GM12878 (cell line): ENCODE data around the gene CAPN10.

ENCODE experiments used
- CHD1 ChIP-seq: IDR thresholded peaks from 2 replicates; pipeline ENCODE4 v1.6.1; 2012; ENCODE audit warnings: low read depth, low read length, improper control_type of control experiment
- DPF2 ChIP-seq: fragments of 450-650 bp; IDR thresholded peaks from 2 replicates; pipeline ENCODE4 v1.6.1; 2017; ENCODE audit warnings: mild to moderate bottlenecking
- MTA2 ChIP-seq: fragments of 450-650 bp; IDR thresholded peaks from 2 replicates; pipeline ENCODE4 v1.6.1; 2016; ENCODE audit warnings: low read depth, mild to moderate bottlenecking, moderate library complexity
- POLR2AphosphoS5 ChIP-seq: IDR thresholded peaks from 2 replicates; pipeline ENCODE4 v1.6.1; 2011; ENCODE audit warnings: mild to moderate bottlenecking, low read length, inconsistent platforms
- RCOR1 ChIP-seq: conservative IDR thresholded peaks from 2 replicates; pipeline ENCODE4 v1.6.1; 2012; ENCODE audit warnings: low read depth, low read length, improper control_type of control experiment
- RELA ChIP-seq: fragments of 450-650 bp; IDR thresholded peaks from 2 replicates; pipeline ENCODE4 v1.8.0; 2014; ENCODE audit warnings: borderline replicate concordance; ENCODE audit not compliant: partially characterized antibody
- REST ChIP-seq: IDR thresholded peaks from 2 replicates; pipeline ENCODE4 v1.6.1; 2012; ENCODE audit warnings: mild to moderate bottlenecking, low read depth, low read length
- STAT1 ChIP-seq: fragments of 450-650 bp; conservative IDR thresholded peaks from 2 replicates; pipeline ENCODE4 v1.6.1; 2014; ENCODE audit warnings: antibody characterized with exemption, mild to moderate bottlenecking
- YY1 ChIP-seq: IDR thresholded peaks from 2 replicates; pipeline ENCODE4 v1.6.1; 2011; ENCODE audit warnings: low read depth, mild to moderate bottlenecking, low read length
- TF ChIP-seq, protein P1 (sequence below), 3 experiments: IDR thresholded peaks in 2 of 3; conservative IDR thresholded peaks in 1 of 3; 2 replicates each; pipeline ENCODE4 v1.5.1; 2011; ENCODE audit warnings: low read depth in 3 of 3, low read length in 3 of 3, mild to moderate bottlenecking in 3 of 3, control low read depth in 2 of 3, moderate library complexity in 2 of 3, inconsistent platforms in 1 of 3, mixed read lengths in 1 of 3; ENCODE audit not compliant: control insufficient read depth in 2 of 3, insufficient read depth in 1 of 3; ENCODE audit errors: extremely low read depth in 1 of 3

- TF ChIP-seq, protein P1, sequence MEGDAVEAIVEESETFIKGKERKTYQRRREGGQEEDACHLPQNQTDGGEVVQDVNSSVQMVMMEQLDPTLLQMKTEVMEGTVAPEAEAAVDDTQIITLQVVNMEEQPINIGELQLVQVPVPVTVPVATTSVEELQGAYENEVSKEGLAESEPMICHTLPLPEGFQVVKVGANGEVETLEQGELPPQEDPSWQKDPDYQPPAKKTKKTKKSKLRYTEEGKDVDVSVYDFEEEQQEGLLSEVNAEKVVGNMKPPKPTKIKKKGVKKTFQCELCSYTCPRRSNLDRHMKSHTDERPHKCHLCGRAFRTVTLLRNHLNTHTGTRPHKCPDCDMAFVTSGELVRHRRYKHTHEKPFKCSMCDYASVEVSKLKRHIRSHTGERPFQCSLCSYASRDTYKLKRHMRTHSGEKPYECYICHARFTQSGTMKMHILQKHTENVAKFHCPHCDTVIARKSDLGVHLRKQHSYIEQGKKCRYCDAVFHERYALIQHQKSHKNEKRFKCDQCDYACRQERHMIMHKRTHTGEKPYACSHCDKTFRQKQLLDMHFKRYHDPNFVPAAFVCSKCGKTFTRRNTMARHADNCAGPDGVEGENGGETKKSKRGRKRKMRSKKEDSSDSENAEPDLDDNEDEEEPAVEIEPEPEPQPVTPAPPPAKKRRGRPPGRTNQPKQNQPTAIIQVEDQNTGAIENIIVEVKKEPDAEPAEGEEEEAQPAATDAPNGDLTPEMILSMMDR (IDR thresholded peaks at IDR 0.05 in 2 of 3, conservative IDR thresholded peaks at IDR 0.05 in 1 of 3; ENCODE audit: control insufficient read depth in 2 of 3, extremely low read depth in 1 of 3, insufficient read depth in 1 of 3, low read depth in 3 of 3, low read length in 3 of 3) = no peak
- no peak for TF ChIP-seq STAT1
- TF ChIP-seq CHD1 = no peak
- no peak for TF ChIP-seq RELA
- no peak for TF ChIP-seq RCOR1
- TF ChIP-seq POLR2AphosphoS5 = no peak
- no peak for TF ChIP-seq REST
- TF ChIP-seq DPF2 = no peak
- TF ChIP-seq MTA2 = no peak
- TF ChIP-seq YY1 = no peak
Measured at GRCh38 chr2:240597054-240597418, 10.5 kb downstream of the CAPN10 start.
